CD1c-positive myeloid dendritic cell (primary cell): ENCODE measurements around the gene ZFP82.

Source experiments
- DNase-seq: peaks from one replicate; pipeline ENCODE4 v3.0.0-alpha.2; 2016; ENCODE audit errors: extremely low spot score

ZFP82 gene

GRCh38 chr19:36418287-36419001 is at the start of gene ZFP82:
TSS of gene ZFP82 (minus strand) at chr19:36418644. CDS start at chr19:36409789, 8,855 bp downstream.
- peak; percentile 81 for DNase-seq

- no peak for DNase-seq
These were observed 41.6 kb upstream of the ZFP82 start for GRCh38 chr19:36460046-36460445.

GRCh38 chr19:36456831-36457230 is 38.4 kb upstream of the ZFP82 start:
- DNase-seq = no peak

GRCh38 chr19:36449059-36449670 is 30.7 kb upstream of the ZFP82 start:
- DNase-seq = no peak

GRCh38 chr19:36441339-36441738 is 22.9 kb upstream of the ZFP82 start:
- DNase-seq = no peak

GRCh38 chr19:36436531-36436930 is 18.1 kb upstream of the ZFP82 start:
- peak; percentile 7 for DNase-seq

- DNase-seq = no peak
These were observed 5.5 kb upstream of the ZFP82 start for GRCh38 chr19:36423925-36424324.

GRCh38 chr19:36421749-36422481 is 3.5 kb upstream of the ZFP82 start:
- DNase-seq = no peak

- no peak for DNase-seq
These were observed 2.7 kb upstream of the ZFP82 start for GRCh38 chr19:36420961-36421748.

GRCh38 chr19:36417752-36418286 is 625 bp downstream of the ZFP82 start:
- no peak for DNase-seq

GRCh38 chr19:36409841-36410240 is 8.6 kb downstream of the ZFP82 start:
- DNase-seq = no peak

GRCh38 chr19:36408101-36408500 is 10.3 kb downstream of the ZFP82 start:
- no peak for DNase-seq

GRCh38 chr19:36404498-36404897 is 13.9 kb downstream of the ZFP82 start:
- DNase-seq = no peak

GRCh38 chr19:36401475-36401874 is 17.0 kb downstream of the ZFP82 start:
- DNase-seq = no peak

- DNase-seq = peak; percentile 72
These were observed 19.9 kb downstream of the ZFP82 start for GRCh38 chr19:36398571-36398970.

- DNase-seq = no peak
These were observed 25.3 kb downstream of the ZFP82 start for GRCh38 chr19:36392916-36393673.

- no peak for DNase-seq
These were observed 39.0 kb downstream of the ZFP82 start for GRCh38 chr19:36379510-36379819.

GRCh38 chr19:36378625-36379509 is 39.6 kb downstream of the ZFP82 start, which contains the start of gene ZFP14:
TSS of gene ZFP14 (minus strand) at chr19:36379201. CDS start at chr19:36367892, 11,309 bp downstream.
- DNase-seq = peak; percentile 96

- no peak for DNase-seq
These were observed 40.8 kb downstream of the ZFP82 start for GRCh38 chr19:36377541-36378178.
